Fibroblast of mammary gland (primary cell): Measurements from ENCODE around the gene FNDC1.
"Not testable (repeated sequence)": the region's sequence is repeated elsewhere in the genome, so short reads cannot be mapped to it uniquely, and the experiment has no call there.

ENCODE experiments used
- DNase-seq: peaks from one replicate; pipeline ENCODE4 v3.0.0-alpha.2; 2010; ENCODE audit warnings: low read depth
- H3K4me3 ChIP-seq: 2 replicates; pipeline ENCODE4 v1.5.1; 2011; ENCODE audit warnings: low read depth, mild to moderate bottlenecking, low read length, moderate library complexity; ENCODE audit not compliant: control insufficient read depth
- TF ChIP-seq, protein P1 (sequence below): conservative IDR thresholded peaks from 2 replicates; pipeline ENCODE4 v1.5.1; 2011; ENCODE audit warnings: low read depth, low read length, inconsistent platforms; ENCODE audit not compliant: control insufficient read depth, insufficient read depth

Gene FNDC1

DNA sequence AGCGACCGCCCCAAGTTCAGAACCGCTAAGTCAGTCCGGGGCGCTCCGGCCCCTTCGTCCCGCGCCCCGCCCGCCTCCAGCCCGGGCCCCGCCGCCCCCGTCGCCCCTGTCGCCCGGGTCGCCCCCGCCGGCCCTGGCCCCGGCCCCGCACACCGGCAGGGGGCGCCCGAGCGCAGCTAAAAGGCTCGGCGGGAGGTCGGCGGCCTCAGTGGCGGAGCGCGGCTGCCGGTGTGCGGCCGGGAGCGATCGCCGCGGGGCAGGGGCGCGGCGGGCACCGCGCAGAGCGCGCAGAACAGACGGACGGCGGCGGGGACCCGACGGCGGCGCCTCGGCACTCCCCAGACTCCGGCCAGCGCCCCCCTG lies at the start of gene FNDC1:
TSS of gene FNDC1 (plus strand) at position 208 of the 363 bp plus-strand sequence. CDS start 197 bp downstream, outside the sequence.
- TF ChIP-seq, protein P1, sequence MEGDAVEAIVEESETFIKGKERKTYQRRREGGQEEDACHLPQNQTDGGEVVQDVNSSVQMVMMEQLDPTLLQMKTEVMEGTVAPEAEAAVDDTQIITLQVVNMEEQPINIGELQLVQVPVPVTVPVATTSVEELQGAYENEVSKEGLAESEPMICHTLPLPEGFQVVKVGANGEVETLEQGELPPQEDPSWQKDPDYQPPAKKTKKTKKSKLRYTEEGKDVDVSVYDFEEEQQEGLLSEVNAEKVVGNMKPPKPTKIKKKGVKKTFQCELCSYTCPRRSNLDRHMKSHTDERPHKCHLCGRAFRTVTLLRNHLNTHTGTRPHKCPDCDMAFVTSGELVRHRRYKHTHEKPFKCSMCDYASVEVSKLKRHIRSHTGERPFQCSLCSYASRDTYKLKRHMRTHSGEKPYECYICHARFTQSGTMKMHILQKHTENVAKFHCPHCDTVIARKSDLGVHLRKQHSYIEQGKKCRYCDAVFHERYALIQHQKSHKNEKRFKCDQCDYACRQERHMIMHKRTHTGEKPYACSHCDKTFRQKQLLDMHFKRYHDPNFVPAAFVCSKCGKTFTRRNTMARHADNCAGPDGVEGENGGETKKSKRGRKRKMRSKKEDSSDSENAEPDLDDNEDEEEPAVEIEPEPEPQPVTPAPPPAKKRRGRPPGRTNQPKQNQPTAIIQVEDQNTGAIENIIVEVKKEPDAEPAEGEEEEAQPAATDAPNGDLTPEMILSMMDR: no peak
- peak within 1 kb of the TSS; percentile 22 for H3K4me3 ChIP-seq
- DNase-seq: no peak

DNA sequence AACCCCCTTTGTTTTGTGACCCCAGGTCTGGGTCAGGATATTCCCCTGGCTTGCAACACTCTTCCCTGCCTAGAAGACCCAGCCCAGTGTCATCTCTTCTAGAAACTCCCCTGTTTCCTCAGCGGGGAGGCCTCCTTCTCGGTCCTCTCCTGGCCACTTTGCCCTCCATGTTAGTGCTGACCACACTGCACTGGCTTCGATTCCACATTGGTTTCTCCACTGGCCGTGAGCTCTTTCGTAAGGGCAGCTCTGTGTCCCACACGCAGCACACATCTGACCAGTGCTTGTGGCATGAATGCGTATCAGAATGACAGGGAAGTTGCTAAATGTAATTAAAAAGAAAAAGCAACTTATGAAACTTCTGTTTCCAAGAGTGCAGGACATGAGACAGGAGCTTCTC lies 49.4 kb upstream of the FNDC1 start:
- no peak for DNase-seq
- TF ChIP-seq, protein P1: no peak
- H3K4me3 ChIP-seq: no peak overlapping the region

DNA sequence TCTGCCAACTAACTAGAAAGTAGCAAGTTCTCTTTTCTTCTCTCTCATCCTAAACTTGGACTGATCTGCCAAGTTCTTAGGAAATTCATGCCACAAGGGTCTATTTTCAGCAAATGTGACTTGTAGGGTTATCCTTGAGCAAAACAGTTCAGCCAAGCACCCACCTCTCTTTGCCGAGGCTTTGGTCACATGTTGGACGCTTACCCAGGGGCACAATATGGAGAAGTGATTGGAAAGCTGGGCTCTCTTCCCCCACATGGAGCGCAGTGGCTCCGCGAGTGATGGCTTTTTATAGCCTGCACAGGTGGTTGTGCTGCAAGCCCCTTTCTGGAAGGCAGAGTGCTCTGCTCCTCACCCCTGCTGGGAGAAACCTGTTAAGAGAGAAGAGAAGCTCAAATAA lies 47.7 kb upstream of the FNDC1 start:
- DNase-seq: no peak
- TF ChIP-seq, protein P1: no peak
- H3K4me3 ChIP-seq: no peak overlapping the region

DNA sequence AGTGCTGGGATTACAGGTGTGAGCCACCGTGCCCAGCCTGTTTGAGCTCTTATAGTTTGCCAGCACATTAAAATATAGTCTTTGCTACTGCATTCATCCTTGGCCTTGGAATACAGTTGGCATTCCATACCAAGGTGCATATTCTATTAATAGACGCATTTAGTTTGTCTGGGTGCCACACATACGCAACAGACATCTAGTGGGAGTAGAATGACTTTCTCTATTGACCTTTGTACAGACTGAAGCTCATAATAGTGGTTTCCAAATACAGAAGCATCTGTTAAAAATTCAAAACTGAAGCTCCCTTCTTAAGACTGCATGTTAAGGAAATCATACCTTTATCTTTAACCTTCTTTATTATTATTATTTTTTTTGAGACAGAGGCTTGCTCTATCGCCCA lies 46.7 kb upstream of the FNDC1 start:
- no peak overlapping the region for H3K4me3 ChIP-seq
- no peak for DNase-seq
- TF ChIP-seq, protein P1: no peak

DNA sequence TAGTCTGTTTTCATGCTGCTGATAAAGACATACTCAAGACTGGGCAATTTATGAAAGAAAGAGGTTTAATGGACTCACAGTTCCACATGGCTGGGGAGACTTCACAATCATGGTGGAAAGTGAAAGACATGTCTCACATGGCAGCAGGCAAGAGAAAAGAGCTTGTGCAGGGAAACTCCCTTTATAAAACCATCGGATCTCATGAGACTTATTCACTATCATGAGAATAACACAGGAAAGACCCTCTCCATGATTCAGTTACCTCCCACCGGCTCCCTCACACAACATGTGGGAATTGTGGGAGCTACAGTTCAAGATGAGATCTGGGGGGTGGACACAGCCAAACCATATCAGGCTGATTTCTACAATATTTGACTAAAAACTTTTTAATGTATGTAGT lies 45.4 kb upstream of the FNDC1 start:
- H3K4me3 ChIP-seq, DNase-seq: not testable (repeated sequence)

DNA sequence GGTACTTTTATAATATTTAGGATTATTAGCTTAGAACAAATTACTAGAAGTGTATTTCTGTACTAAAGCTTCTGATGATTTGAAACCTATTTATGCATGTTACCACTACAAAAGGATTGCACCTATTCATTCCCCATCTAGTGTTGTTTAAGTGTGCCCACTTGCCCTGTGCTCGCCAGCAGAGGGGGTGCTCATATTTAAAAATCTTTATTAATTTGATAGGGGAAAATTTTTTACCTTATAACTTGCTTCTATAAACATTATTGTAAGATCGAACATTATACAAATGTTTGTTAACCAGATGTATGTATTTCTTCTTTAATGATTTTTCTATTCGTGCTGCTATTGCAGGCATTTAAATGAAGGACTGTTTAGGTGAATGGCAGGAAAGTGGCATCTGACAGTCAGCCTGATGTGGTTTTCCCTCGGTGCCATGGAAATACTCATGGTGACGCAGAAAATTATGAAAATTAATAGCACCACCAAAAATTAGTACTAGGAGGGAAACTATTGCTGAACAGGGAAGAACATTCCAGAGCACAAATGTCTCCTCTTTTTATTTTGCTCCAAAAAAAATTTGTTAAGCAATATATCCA lies 44.1 kb upstream of the FNDC1 start:
- no peak for DNase-seq
- no peak overlapping the region for H3K4me3 ChIP-seq
- TF ChIP-seq, protein P1: peak; percentile 32

DNA sequence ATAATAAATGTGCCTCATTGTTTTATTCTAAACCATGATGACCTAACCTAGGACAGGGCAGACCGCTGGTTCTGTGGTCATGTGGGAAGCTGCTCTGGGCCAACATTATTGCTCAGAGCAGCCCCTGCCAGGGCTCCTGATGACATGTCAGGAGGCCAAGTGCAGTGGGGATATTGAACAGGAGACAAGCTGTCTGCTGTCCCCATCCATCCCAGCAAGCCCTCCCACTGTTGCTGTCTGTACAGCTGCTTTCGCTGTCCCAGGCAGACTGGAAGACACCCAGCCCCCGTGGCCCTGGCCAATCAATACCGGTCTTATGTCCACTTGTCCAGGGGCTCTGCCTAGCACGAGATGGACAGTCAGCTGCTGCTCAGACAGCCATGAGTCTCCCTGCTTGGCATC lies 43.2 kb upstream of the FNDC1 start:
- no peak for DNase-seq
- TF ChIP-seq, protein P1: no peak
- H3K4me3 ChIP-seq: no peak overlapping the region
